ENCODE results near the gene MLN. TPM values are rescaled to one million over a fixed set of nuclear protein-coding genes. Genes with fewer than 3 reads are reported as not detected.

MLN gene
- total RNA-seq, 4 donors from 2014 or later: not detected

DNA sequence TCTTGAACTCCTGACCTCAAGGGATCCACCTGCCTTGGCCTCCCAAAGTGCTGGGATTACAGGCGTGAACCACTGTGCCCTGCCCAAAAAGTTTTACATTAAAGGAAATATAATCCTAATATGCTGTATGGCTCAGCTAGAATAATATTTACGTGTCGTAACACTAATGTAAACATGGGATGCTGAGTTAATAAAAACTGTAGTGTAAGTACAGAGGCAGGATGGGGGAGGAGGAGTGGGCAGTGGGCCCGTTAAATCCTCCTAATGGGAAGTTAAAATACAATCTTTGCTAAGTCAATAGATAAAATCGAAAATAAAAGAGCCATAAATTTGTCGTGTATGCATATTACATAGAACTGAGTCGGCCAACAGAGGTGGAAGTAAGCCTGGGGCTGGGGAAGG, 45.0 kb downstream of the MLN start:
- TF ChIP-seq, protein P1, sequence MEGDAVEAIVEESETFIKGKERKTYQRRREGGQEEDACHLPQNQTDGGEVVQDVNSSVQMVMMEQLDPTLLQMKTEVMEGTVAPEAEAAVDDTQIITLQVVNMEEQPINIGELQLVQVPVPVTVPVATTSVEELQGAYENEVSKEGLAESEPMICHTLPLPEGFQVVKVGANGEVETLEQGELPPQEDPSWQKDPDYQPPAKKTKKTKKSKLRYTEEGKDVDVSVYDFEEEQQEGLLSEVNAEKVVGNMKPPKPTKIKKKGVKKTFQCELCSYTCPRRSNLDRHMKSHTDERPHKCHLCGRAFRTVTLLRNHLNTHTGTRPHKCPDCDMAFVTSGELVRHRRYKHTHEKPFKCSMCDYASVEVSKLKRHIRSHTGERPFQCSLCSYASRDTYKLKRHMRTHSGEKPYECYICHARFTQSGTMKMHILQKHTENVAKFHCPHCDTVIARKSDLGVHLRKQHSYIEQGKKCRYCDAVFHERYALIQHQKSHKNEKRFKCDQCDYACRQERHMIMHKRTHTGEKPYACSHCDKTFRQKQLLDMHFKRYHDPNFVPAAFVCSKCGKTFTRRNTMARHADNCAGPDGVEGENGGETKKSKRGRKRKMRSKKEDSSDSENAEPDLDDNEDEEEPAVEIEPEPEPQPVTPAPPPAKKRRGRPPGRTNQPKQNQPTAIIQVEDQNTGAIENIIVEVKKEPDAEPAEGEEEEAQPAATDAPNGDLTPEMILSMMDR (IDR thresholded peaks at IDR 0.05; ENCODE audit: low read depth): no peak

DNA sequence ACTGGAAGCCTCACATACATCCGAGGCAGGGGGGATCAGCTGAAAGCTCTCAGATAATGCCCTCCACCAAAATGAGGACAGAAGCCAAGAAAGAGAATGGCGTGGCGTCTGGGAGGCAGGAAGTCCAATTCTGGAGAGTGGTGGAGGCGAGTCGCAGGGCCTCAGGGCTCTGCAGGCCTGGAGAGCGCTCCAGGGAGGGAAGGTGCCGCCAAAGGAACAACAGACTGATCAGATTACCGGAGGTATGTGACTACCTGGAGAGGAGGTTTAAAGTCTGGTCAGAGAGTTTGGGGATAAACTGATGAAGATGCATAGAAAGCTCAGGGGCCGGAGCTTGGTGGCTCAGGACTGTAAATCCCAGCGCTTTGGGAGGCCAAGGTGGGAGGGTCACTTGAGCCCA, 45.9 kb downstream of the MLN start:
- TF ChIP-seq, protein P1 (IDR thresholded peaks at IDR 0.05; ENCODE audit: low read depth): no peak

- TF ChIP-seq, protein P1 (IDR thresholded peaks at IDR 0.05; ENCODE audit: low read depth): no peak
Measured at GRCh38 chr6:33757113-33757512, 46.7 kb downstream of the MLN start.

DNA sequence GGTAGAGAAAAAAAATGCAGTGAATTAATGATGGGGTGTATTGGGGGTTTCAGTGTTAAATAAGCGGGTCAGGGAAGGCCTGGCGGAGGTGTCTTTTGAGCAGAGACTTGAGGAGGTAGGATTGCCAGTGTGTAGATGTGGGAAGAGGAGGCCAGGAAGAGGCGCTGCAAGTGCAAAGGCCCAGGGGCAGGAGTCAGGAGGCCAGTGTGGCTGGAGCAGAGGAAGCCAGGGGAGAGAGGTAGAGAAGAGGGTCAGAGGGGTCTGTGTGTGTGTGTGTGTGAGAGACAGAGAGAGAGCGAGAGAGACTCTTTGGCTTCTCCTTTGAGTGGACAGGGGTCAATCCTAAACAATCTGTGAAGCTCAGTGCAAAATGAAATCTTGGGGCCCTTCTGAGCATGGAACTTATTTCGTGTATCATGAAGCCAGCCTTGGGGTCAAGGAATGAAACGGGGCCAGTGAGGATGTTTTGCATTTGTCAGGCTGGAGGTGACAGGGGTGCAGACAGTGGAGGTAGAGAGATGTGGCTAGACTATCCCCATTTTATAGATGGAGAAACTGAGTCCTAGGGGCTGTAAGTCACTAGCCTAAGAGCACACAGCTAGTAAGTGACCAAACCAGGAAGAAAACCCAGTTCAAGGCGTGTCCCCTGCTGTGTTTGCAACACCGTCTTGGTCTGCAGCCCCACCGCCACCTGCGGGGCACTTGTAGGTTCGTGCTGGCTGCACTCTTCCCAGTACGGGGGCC, 47.4 kb downstream of the MLN start:
- TF ChIP-seq, protein P1 (IDR thresholded peaks at IDR 0.05; ENCODE audit: low read depth): no peak

GRCh38 chr6:33755070-33755869, 48.5 kb downstream of the MLN start:
- TF ChIP-seq, protein P1 (IDR thresholded peaks at IDR 0.05; ENCODE audit: low read depth): no peak

DNA sequence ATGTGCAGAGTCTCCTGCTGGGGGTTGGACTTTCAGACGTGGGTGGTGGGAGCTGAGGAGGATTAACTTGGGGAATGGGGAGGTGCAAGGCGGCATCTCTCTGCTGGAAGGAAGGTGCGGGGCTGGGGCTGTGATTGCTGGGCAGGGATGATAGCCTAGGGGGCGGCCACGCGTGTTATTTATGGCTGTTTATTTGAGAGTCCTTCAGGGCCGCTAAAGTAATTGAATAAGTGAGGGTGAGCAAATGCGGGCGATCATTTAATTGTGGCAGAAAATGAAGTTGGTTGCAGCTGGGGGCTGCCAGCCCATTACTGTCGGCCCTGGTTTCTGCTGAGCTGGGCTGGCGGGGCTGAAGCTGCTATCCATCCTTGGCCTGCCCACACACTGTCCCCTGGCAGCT, 49.6 kb downstream of the MLN start:
- TF ChIP-seq, protein P1 (IDR thresholded peaks at IDR 0.05; ENCODE audit: low read depth): no peak

GRCh38 chr6:33752646-33753015, 51.2 kb downstream of the MLN start:
- TF ChIP-seq, protein P1 (IDR thresholded peaks at IDR 0.05; ENCODE audit: low read depth): no peak
